GM20000 (cell line): Measurements from ENCODE around the gene SVEP1.

Experiments used
- DNase-seq: peaks from one replicate; pipeline ENCODE4 v3.0.0; 2012; ENCODE audit warnings: low spot score
- TF ChIP-seq, protein P1 (sequence below): IDR thresholded peaks from 2 replicates; pipeline ENCODE4 v1.5.1; 2012; ENCODE audit warnings: mild to moderate bottlenecking, control low read depth; ENCODE audit errors: extremely low read depth, missing control alignments

The SVEP1 gene

GRCh38 chr9:110323818-110324217 lies 255.7 kb downstream of the SVEP1 start:
- no peak for DNase-seq
- TF ChIP-seq, protein P1, sequence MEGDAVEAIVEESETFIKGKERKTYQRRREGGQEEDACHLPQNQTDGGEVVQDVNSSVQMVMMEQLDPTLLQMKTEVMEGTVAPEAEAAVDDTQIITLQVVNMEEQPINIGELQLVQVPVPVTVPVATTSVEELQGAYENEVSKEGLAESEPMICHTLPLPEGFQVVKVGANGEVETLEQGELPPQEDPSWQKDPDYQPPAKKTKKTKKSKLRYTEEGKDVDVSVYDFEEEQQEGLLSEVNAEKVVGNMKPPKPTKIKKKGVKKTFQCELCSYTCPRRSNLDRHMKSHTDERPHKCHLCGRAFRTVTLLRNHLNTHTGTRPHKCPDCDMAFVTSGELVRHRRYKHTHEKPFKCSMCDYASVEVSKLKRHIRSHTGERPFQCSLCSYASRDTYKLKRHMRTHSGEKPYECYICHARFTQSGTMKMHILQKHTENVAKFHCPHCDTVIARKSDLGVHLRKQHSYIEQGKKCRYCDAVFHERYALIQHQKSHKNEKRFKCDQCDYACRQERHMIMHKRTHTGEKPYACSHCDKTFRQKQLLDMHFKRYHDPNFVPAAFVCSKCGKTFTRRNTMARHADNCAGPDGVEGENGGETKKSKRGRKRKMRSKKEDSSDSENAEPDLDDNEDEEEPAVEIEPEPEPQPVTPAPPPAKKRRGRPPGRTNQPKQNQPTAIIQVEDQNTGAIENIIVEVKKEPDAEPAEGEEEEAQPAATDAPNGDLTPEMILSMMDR: no peak

DNA sequence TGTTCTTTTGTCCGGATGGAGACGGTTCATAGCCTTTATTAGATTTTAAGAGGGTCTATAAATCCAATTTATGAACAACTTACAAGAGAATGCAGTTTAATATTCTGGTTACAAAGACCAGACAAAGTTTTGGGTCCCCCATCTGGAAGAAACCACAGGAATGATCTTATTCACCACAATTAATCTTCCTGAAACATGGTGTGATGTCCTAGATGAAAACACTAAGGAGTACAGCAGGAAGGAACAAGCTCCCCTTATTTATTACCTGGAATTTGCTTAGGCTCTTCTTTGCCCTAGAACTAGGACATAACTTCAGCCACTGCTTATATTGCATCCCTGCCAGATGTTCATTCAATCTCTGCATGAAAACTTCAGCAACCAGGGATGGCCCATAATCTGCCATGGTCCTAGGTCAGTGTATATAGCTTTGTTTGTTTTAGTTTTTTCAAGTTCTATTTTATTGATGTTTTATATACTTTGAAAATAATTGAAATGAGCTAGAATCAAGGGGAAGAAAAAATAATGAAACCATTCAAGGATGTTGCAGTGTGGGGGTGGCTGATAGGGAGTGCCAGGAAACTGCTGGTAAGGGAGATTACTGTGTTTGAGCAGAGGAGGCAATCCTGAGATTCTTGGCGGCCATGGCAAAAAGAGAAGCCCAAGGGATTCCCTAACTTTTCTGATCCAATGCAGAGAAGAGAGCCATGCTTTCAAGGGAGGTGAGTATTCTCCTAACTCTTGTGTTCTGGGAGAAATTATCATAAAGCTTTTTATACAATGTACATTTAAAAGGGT lies 258.7 kb downstream of the SVEP1 start:
- DNase-seq: no peak
- TF ChIP-seq, protein P1: no peak

DNA sequence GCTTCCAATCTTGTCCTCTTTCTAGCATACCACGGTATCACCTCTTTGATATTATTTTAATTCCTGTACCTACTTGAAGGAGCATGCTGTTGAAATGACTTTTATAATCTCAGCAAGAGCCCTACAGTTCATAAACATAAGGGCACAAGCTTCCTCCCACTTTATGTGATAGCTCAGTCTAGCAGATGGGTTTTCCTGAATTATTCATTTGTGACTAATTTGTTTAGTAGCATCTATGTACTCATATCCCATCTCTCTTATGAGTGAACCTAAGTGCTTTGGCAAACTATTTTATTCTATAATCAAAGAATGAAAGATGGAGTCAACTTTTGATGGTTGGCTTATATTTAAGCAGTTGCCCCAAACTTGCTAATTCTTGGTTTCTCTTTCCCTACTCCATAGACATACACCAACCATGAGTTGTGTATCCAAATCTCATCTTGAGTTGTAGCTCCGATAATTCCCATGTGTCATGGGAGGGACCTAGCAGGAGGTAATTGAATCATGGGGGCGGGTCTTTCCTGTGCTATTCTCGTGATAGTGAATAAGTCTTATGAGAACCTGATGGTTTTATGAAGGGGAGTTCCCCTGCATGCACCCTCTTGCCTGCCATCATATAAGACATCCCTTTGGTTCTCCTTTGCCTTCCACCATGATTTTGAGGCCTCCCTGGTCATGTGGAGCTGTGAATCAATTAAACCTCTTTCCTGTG lies 259.6 kb downstream of the SVEP1 start:
- no peak for DNase-seq
- TF ChIP-seq, protein P1: no peak

GRCh38 chr9:110317911-110318310 lies 261.6 kb downstream of the SVEP1 start:
- TF ChIP-seq, protein P1: no peak
- no peak for DNase-seq

GRCh38 chr9:110316261-110317075 lies 263.1 kb downstream of the SVEP1 start:
- DNase-seq: peak; percentile 54
- TF ChIP-seq, protein P1: no peak
